CD4-positive, CD25-positive, alpha-beta regulatory T cell (primary cell): ENCODE measurements around the gene DEPDC1B. TPM values are rescaled to one million over a fixed set of nuclear protein-coding genes. Genes with fewer than 3 reads are reported as not detected.
"Not testable (repeated sequence)": the region's sequence is repeated elsewhere in the genome, so short reads cannot be mapped to it uniquely, and the experiment has no call there.

ENCODE experiments used
- ATAC-seq, 2 donors: fragments of 150-1000 bp; cut with Tn5 transposase; one replicate each; pipeline ENCODE4 v1.10.0; 2021; ENCODE audit warnings: low read depth in 2 of 2, moderate number of reproducible peaks in 2 of 2, moderate library complexity in 1 of 2
- DNase-seq, 3 donors: peaks; one replicate each; pipeline versions ENCODE4 v3.0.0 to v3.0.0-alpha.2; 2012 to 2022; ENCODE audit warnings: mixed read lengths in 1 of 3
- H3K27ac ChIP-seq: one replicate; pipeline ENCODE4 v1.7.0; 2013; ENCODE audit warnings: mild to moderate bottlenecking, low read length; ENCODE audit not compliant: insufficient read depth, poor library complexity, severe bottlenecking
- H3K27me3 ChIP-seq: one replicate; pipeline ENCODE4 v1.7.0; 2013; ENCODE audit warnings: low read length; ENCODE audit not compliant: control insufficient read depth, insufficient read depth
- H3K36me3 ChIP-seq: one replicate; pipeline ENCODE4 v1.7.0; 2013; ENCODE audit warnings: mild to moderate bottlenecking, low read length, moderate library complexity; ENCODE audit not compliant: control insufficient read depth, insufficient read depth
- H3K4me1 ChIP-seq: 2 replicates; pipeline ENCODE4 v1.7.0; 2013; ENCODE audit warnings: mild to moderate bottlenecking, low read length; ENCODE audit not compliant: insufficient read depth, control insufficient read depth, poor library complexity, severe bottlenecking
- H3K4me3 ChIP-seq: one replicate; pipeline ENCODE4 v1.7.0; 2013; ENCODE audit warnings: low read depth, mild to moderate bottlenecking, low read length, moderate library complexity
- H3K9me3 ChIP-seq, 2 experiments: 1 replicate in 1 of 2; 2 replicates in 1 of 2; pipeline ENCODE4 v1.7.0; 2013; ENCODE audit warnings: low read length in 2 of 2, mild to moderate bottlenecking in 1 of 2, moderate library complexity in 1 of 2; ENCODE audit not compliant: control insufficient read depth in 2 of 2
- H3K27ac Mint-ChIP-seq, 3 donors: one replicate each; pipeline ENCODE4 v1.8.0; 2020 to 2022; ENCODE audit warnings: mild to moderate bottlenecking in 3 of 3, mixed read lengths in 3 of 3, moderate library complexity in 2 of 3
- H3K27me3 Mint-ChIP-seq: one replicate; pipeline ENCODE4 v1.8.0; 2022; ENCODE audit warnings: mild to moderate bottlenecking, mixed read lengths
- H3K36me3 Mint-ChIP-seq: one replicate; pipeline ENCODE4 v1.8.0; 2020; ENCODE audit warnings: mixed read lengths
- H3K4me1 Mint-ChIP-seq, 4 donors: one replicate each; pipeline ENCODE4 v1.8.0; 2020 to 2022; ENCODE audit warnings: mixed read lengths in 4 of 4, mild to moderate bottlenecking in 1 of 4
- H3K4me3 Mint-ChIP-seq, 4 donors: one replicate each; pipeline ENCODE4 v1.8.0; 2020 to 2022; ENCODE audit warnings: mild to moderate bottlenecking in 4 of 4, mixed read lengths in 4 of 4, moderate library complexity in 3 of 4
- H3K9me3 Mint-ChIP-seq, 7 donors: one replicate each; pipeline ENCODE4 v1.8.0; 2020 to 2022; ENCODE audit warnings: mixed read lengths in 7 of 7, mild to moderate bottlenecking in 3 of 7, moderate library complexity in 2 of 7
- polyA plus RNA-seq, 4 donors: library from polyadenylated mRNA; unstranded; fragments of 300-500 nt; fragmentation: Illumina TruSeq; gene quantifications; one replicate each; pipeline ENCODE4 v1.2.3, GENCODE V29; 2021
- total RNA-seq: library from RNA; stranded (reverse); gene quantifications from one replicate; pipeline ENCODE4 v1.2.3, GENCODE V29; 2022

DEPDC1B gene
- total RNA-seq (2.0 TPM), polyA plus RNA-seq (1 to 10 TPM in 3 of 4 donors, under 1 TPM in 1; 0.83 to 4.3 (median 1.8) TPM)

GRCh38 chr5:60699609-60700415 is at the start of gene DEPDC1B:
Gene DEPDC1B (minus strand): TSS chr5:60700166. CDS start chr5:60700093, 73 bp downstream.
- Mint-ChIP-seq H3K27me3 (peaks cover 36% of the 10 kb centered on the region), H3K4me1 (peaks cover 12 to 53% (median 23%) of the 10 kb centered on the region in 4 donors), H3K4me3 (peak within 1 kb of the TSS; percentile 92 to 97 (median 95)), H3K36me3 (no peaks in the 10 kb centered on the region), H3K27ac (peak within 1 kb of the TSS; percentile 70 to 93 (median 88)), H3K9me3 (no peaks in the 10 kb centered on the region)
- Histone ChIP-seq H3K4me3 (peak within 1 kb of the TSS; percentile 93), H3K27me3 (no peaks in the 10 kb centered on the region), H3K4me1 (peaks cover 19% of the 10 kb centered on the region), H3K36me3 (no peaks in the 10 kb centered on the region), H3K27ac (peak within 1 kb of the TSS; percentile 70), H3K9me3 (no peaks in the 10 kb centered on the region)
- DNase-seq: peak; percentile 76 to 93 (median 84)
- peak; percentile 83 to 91 for ATAC-seq

- ATAC-seq (no peak), DNase-seq (no peak)
- Histone ChIP-seq H3K36me3 (no peaks in the 10 kb centered on the region), H3K4me3 (no peak overlapping the region), H3K27me3 (no peaks in the 10 kb centered on the region), H3K9me3 (peaks cover 0 to 8% of the 10 kb centered on the region in 2 experiments), H3K4me1 (no peaks in the 10 kb centered on the region), H3K27ac (no peak overlapping the region)
- Mint-ChIP-seq H3K4me1 (no peaks in the 10 kb centered on the region), H3K27me3 (no peaks in the 10 kb centered on the region), H3K36me3 (no peaks in the 10 kb centered on the region), H3K9me3 (peaks cover 0 to 17% (median 2%) of the 10 kb centered on the region in 7 donors), H3K4me3 (no peak overlapping the region), H3K27ac (no peak overlapping the region)
These were observed 44.7 kb upstream of the DEPDC1B start for GRCh38 chr5:60744682-60745081.

GRCh38 chr5:60743511-60744314 is 43.7 kb upstream of the DEPDC1B start:
- Mint-ChIP-seq H3K27ac (no peak overlapping the region), H3K27me3 (no peaks in the 10 kb centered on the region), H3K4me1 (no peaks in the 10 kb centered on the region), H3K36me3 (no peaks in the 10 kb centered on the region), H3K4me3 (no peak overlapping the region), H3K9me3 (peaks cover 0 to 19% (median 2%) of the 10 kb centered on the region in 7 donors)
- ATAC-seq (no peak), DNase-seq (no peak)
- H3K27ac ChIP-seq: no peak overlapping the region
- peaks cover 0 to 8% of the 10 kb centered on the region in 2 experiments for H3K9me3 ChIP-seq
- no peaks in the 10 kb centered on the region for H3K27me3 ChIP-seq
- H3K4me1 ChIP-seq: no peaks in the 10 kb centered on the region
- no peak overlapping the region for H3K4me3 ChIP-seq
- H3K36me3 ChIP-seq: no peaks in the 10 kb centered on the region

- ATAC-seq (no peak), DNase-seq (no peak)
- Histone ChIP-seq H3K4me1 (no peaks in the 10 kb centered on the region), H3K4me3 (no peak overlapping the region), H3K36me3 (no peaks in the 10 kb centered on the region), H3K27me3 (peaks cover 2% of the 10 kb centered on the region), H3K9me3 (peaks cover 0 to 8% of the 10 kb centered on the region in 2 experiments), H3K27ac (no peak overlapping the region)
- no peaks in the 10 kb centered on the region for H3K4me1 Mint-ChIP-seq
- H3K4me3 Mint-ChIP-seq: no peak overlapping the region
- no peaks in the 10 kb centered on the region for H3K36me3 Mint-ChIP-seq
- H3K27me3 Mint-ChIP-seq: no peaks in the 10 kb centered on the region
- no peak overlapping the region for H3K27ac Mint-ChIP-seq
- peaks cover 0 to 19% (median 2%) of the 10 kb centered on the region in 7 donors for H3K9me3 Mint-ChIP-seq
These were observed 40.4 kb upstream of the DEPDC1B start for GRCh38 chr5:60740322-60740721.

- ATAC-seq: no peak
- Histone ChIP-seq H3K9me3 (peaks cover 0 to 8% of the 10 kb centered on the region in 2 experiments), H3K27me3 (peaks cover 2% of the 10 kb centered on the region), H3K36me3 (no peaks in the 10 kb centered on the region), H3K4me3 (no peak overlapping the region), H3K4me1 (no peaks in the 10 kb centered on the region), H3K27ac (no peak overlapping the region)
- no peak for DNase-seq
- no peak overlapping the region for H3K4me3 Mint-ChIP-seq
- no peak overlapping the region for H3K27ac Mint-ChIP-seq
- H3K36me3 Mint-ChIP-seq: no peaks in the 10 kb centered on the region
- H3K9me3 Mint-ChIP-seq: peaks cover 0 to 16% (median 2%) of the 10 kb centered on the region in 7 donors
- H3K4me1 Mint-ChIP-seq: no peaks in the 10 kb centered on the region
- H3K27me3 Mint-ChIP-seq: no peaks in the 10 kb centered on the region
These were observed 39.0 kb upstream of the DEPDC1B start for GRCh38 chr5:60738933-60739332.

GRCh38 chr5:60738461-60738860 is 38.5 kb upstream of the DEPDC1B start:
- no peak overlapping the region for H3K27ac Mint-ChIP-seq

GRCh38 chr5:60730858-60731257 is 30.9 kb upstream of the DEPDC1B start:
- H3K9me3 ChIP-seq, H3K4me1 ChIP-seq, H3K27ac Mint-ChIP-seq, H3K27me3 Mint-ChIP-seq, ATAC-seq, DNase-seq, H3K4me3 Mint-ChIP-seq, H3K36me3 ChIP-seq, H3K4me3 ChIP-seq, H3K4me1 Mint-ChIP-seq, H3K36me3 Mint-ChIP-seq, H3K27me3 ChIP-seq, H3K9me3 Mint-ChIP-seq, H3K27ac ChIP-seq: not testable (repeated sequence)

More at GRCh38 chr5:60738461-60738860, 38.5 kb upstream of the DEPDC1B start:
- H3K27me3 Mint-ChIP-seq: no peaks in the 10 kb centered on the region
- no peaks in the 10 kb centered on the region for H3K36me3 ChIP-seq
- no peaks in the 10 kb centered on the region for H3K4me1 ChIP-seq
- no peaks in the 10 kb centered on the region for H3K36me3 Mint-ChIP-seq
- H3K9me3 Mint-ChIP-seq: peaks cover 0 to 16% (median 2%) of the 10 kb centered on the region in 7 donors
- ATAC-seq (no peak), DNase-seq (no peak)
- H3K4me1 Mint-ChIP-seq: no peaks in the 10 kb centered on the region
- H3K4me3 Mint-ChIP-seq: no peak overlapping the region
- no peak overlapping the region for H3K4me3 ChIP-seq
- no peak overlapping the region for H3K27ac ChIP-seq
- peaks cover 0 to 8% of the 10 kb centered on the region in 2 experiments for H3K9me3 ChIP-seq
- peaks cover 2% of the 10 kb centered on the region for H3K27me3 ChIP-seq
